HG03520 (cell line): ENCODE measurements around the gene NDUFA11.
A peak's percentile ranks its signal among the peaks of the same experiment; 100 is the strongest.

Source experiments
- ATAC-seq: cut with Tn5 transposase; IDR thresholded peaks from one replicate; pipeline ENCODE4 v1.9.1; 2021; ENCODE audit warnings: mild to moderate bottlenecking, moderate library complexity; ENCODE audit not compliant: unreplicated experiment

Gene NDUFA11

GRCh38 chr19:5903624-5904351, at the start of gene NDUFA11:
Gene NDUFA11 (minus strand): TSS chr19:5903790. CDS start chr19:5903708, 82 bp downstream.
- ATAC-seq, result peak; percentile 12

GRCh38 chr19:5953030-5953589, 49.5 kb upstream of the NDUFA11 start:
- ATAC-seq, result no peak

- ATAC-seq, result no peak
Observed at GRCh38 chr19:5952193-5953029, 48.8 kb upstream of the NDUFA11 start.

- no peak for ATAC-seq
Observed at GRCh38 chr19:5951338-5951861, 47.8 kb upstream of the NDUFA11 start.

- no peak for ATAC-seq
Observed at GRCh38 chr19:5950741-5951140, 47.2 kb upstream of the NDUFA11 start.

- ATAC-seq, result no peak
Observed at GRCh38 chr19:5949792-5950305, 46.3 kb upstream of the NDUFA11 start.

- ATAC-seq, result no peak
Observed at GRCh38 chr19:5948752-5949564, 45.4 kb upstream of the NDUFA11 start.

- no peak for ATAC-seq
Observed at GRCh38 chr19:5947435-5947834, 43.8 kb upstream of the NDUFA11 start.

- no peak for ATAC-seq
Observed at GRCh38 chr19:5943623-5944022, 40.0 kb upstream of the NDUFA11 start.

GRCh38 chr19:5943045-5943444, 39.5 kb upstream of the NDUFA11 start:
- no peak for ATAC-seq

- no peak for ATAC-seq
Observed at GRCh38 chr19:5941673-5942072, 38.1 kb upstream of the NDUFA11 start.

GRCh38 chr19:5940260-5941208, 36.9 kb upstream of the NDUFA11 start:
- ATAC-seq, result no peak

GRCh38 chr19:5937550-5937949, 34.0 kb upstream of the NDUFA11 start:
- no peak for ATAC-seq

GRCh38 chr19:5936292-5936592, 32.7 kb upstream of the NDUFA11 start:
- no peak for ATAC-seq

- ATAC-seq, result no peak
Observed at GRCh38 chr19:5935473-5936291, 32.1 kb upstream of the NDUFA11 start.

GRCh38 chr19:5934774-5935472, 31.3 kb upstream of the NDUFA11 start:
- no peak for ATAC-seq

- no peak for ATAC-seq
Observed at GRCh38 chr19:5934069-5934401, 30.4 kb upstream of the NDUFA11 start.

GRCh38 chr19:5933391-5934068, 29.9 kb upstream of the NDUFA11 start:
- no peak for ATAC-seq
